ENCODE results near the gene N4BP3.
"Not testable (repeated sequence)": the region's sequence is repeated elsewhere in the genome, so short reads cannot be mapped to it uniquely, and the experiment has no call there.

The N4BP3 gene

DNA sequence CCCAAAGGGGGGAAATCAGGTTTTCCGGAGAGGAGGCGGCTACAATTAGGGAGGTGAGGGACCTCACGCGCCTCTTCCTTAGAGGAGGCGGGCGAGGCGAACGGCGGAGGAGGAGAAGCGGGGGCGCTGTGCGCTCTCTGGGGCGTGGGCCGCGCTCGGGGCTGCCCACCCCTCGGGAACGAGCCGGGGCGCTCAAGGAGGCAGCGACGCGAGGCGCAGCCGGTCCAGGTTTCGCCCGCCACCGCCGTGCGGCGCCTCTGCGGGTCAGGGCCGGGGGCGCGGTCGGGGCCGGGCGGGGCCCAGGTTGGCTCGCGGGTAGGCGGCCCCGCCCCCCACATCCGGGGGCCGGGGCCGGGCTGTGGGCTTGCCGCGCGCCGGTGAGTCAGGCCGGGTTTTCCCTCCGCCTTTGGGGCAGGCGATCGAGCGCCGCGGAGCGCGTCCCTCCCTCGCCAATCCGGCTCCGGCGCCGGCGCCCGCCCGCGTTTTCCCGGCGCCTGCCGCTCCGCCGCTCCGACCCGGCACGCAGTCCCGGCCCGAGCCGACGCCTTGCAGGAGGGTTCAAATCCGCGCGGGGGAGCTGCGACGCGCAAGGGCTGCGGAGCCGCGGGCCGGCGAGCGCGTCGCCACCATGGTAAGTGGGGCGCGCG lies at the start of gene N4BP3:
N4BP3 (plus strand) TSS at position 392 of the 647 bp plus-strand sequence. CDS start 6,052 bp downstream, outside the sequence.
- FAIRE-seq (no peak), DNase-seq (ENCODE audit: low spot score) (peak; percentile 31)

DNA sequence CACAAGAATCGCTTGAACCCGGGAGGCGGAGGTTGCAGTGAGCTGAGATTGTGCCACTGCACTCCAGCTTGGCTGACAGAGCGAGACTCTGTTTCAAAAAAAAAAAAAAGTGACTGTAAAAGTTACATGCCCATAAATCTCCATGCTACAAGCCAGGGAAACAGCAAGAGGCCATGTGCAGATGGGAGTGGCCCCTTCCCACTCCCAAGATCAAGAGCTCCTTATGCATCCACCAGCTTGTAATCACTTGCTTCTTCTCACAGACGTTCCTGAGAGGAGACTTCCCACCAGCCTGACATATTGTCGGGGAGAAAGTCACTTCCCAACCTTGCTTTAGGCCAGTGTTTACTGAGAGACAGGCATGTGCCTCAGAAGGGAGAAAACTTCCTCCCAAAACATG lies 45.6 kb upstream of the N4BP3 start:
- DNase-seq (ENCODE audit: low spot score) (no peak), FAIRE-seq (no peak)

GRCh38 chr5:178068293-178068692 lies 45.0 kb upstream of the N4BP3 start:
- DNase-seq (ENCODE audit: low spot score) (no peak), FAIRE-seq (no peak)

DNA sequence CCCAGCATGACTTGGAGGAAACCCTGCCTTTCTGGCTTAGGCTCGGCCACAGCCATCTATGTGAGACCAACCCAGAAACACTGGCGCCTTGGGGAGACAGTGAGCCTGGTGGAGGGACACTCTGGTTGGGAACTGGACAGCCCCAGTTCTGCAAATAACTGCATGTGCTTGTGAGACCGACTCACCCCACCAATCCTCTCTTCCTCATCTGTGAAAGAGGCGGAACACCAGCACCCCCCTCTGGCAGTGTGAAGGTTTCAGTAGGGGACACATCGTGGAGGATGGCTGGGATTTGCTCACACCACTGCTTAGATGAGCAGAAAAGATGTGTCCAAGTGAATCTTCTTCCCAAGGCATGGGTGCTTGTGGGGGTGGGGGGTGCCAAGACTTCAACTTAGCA lies 43.4 kb upstream of the N4BP3 start:
- no peak for FAIRE-seq

DNA sequence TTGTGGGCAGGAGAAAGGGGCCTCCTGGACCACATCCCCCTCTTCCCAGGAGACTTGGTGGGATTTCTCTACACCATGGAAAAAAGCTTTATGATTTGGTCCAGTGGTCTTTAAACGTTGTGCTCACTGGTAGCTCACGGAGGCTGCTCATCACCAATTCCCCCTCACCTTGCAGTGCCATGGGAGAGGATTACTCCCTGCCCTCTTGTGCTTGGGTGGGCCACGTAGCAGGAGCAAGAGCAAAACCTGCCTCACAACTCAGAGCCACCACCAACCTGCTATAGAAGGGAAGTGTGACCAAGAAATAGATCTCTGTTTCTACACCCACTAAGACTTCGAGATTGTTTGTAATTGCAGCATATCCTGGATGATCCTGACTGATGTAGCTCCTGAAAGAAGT lies 42.2 kb upstream of the N4BP3 start:
- FAIRE-seq (no peak), DNase-seq (ENCODE audit: low spot score) (no peak)

More for the DNA sequence above, 43.4 kb upstream of the N4BP3 start:
- DNase-seq (ENCODE audit: low spot score) = no peak

GRCh38 chr5:178072749-178073148 lies 40.6 kb upstream of the N4BP3 start:
- no peak for DNase-seq (ENCODE audit: low spot score)
- FAIRE-seq = no peak

DNA sequence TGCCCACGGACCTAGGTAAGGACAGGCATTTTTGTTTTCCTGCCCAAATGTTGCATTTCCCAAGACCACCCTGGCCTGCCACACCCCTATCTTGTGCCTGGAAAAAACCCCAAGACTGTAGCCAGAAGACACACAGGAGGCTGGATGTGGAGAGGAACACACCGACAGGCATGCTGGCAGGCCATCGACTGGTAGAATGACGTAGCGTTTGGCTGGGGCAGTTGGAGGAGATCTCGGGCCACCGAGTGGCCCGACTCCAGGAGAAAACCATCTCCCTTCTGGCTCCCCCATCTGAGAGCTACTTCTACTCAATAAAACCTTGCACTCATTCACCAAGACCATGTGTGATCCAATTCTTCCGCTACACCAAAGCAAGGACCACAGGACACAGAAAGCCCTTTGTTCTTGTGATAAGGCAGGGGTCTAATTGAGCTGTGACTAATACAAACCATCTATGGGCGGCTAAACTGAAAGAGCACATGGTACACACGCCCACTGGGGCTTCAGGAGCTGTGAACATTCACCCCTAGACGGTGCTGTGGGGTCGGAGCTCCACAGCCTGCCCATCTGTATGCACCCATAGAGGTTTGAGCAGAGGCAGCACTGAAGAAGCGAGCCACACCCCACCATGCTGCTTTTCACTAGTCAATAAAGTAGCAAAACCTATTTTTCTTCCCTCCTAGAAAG lies 38.9 kb upstream of the N4BP3 start:
- FAIRE-seq = no peak
- DNase-seq (ENCODE audit: low spot score) = no peak

DNA sequence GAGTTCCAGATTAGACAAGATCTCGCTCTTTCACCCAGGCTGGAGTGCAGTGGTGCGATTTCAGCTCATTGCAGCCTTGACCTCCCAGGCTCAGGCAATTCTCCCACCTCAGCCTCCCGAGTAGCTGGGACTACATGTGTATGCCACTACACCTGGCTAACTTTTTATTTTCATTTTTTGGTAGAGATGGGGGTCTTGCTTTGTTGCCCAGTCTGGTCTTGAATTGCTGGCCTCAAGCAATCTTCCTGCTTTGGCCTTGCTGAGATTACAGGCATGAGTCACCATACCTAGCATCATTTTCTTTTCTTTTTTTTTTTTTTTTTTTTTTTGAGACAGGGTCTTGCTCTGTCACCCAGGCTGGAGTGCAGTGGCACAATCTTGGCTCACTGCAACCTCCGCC lies 36.4 kb upstream of the N4BP3 start:
- DNase-seq (ENCODE audit: low spot score); FAIRE-seq: not testable (repeated sequence)

DNA sequence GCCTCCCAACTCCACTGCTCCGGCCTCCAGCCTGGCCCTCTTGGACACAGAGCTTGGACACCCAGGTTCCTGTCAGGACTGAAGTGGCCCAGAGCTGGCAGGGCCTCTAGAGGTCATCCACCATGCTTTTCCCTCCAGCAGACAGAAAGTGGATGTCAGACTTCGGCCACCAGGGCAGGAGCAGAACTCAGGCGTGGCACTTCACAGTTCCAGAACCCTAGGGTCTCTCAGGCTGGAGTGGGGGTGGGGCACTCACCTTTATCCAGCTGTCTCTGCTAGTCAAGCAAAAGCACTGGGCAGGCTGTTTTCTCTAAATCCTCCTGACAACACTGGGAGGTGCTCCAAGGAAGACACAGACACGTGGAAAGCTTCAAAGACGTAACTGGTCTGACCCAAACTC lies 35.6 kb upstream of the N4BP3 start:
- FAIRE-seq = no peak
- no peak for DNase-seq (ENCODE audit: low spot score)

GRCh38 chr5:178078197-178079010 lies 34.9 kb upstream of the N4BP3 start:
- DNase-seq (ENCODE audit: low spot score) = peak; percentile 87
- peak; percentile 86 for FAIRE-seq

DNA sequence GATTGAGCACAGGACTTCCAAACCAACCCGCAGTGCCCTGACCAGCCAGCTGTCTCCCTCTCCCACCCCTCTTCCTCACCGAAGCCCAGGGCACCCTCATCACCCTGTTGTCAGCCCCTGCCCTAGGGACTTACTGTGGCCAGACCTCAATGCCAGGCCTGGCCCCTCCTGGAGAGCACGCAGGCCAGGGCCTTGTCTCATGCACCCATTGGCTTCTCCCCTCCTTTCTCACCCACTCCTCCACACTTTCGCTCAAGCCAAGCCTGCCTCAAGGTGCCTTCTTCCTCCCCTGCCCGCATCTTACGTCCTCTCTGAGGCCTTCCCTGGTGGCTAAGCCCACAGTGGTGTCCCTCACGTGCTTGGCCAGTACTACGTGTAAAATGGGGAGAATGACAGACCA lies 33.3 kb upstream of the N4BP3 start:
- FAIRE-seq (no peak), DNase-seq (ENCODE audit: low spot score) (no peak)

DNA sequence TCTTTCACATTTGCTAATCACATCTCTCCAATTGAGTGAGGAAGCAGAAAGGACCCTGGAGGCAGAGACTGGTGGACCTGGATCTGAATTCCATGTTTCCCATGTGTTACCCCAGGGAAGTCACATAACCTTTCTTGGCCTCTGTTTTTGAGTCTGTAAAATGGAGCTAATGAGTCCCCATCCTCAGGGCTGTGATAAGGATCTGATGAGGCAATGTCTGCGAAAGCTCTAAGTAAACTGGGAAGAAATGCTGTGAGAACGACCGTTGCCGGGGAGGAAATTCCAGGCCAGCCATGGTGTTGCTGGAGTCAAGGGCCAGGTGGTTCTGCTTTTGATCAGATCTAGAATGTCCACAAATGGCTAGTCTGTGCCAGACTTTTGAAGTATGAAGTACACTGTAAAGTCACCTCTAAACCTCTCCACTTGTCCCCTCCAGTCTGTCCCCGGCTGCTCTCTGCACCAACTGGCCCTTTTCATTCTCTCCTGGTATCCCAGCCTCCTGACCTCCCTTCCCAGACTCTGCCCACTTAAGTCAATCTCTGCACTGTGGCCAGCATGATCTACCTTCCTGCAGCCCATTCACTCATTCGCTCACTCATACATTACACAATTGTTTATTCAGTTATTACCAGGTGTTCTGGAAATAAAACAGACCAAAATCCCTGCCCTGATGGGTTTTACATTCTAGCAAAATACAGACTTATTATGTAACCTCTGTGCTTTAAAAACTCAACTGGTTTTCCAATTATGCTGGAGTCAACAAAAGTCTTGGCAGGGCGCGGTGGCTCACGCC lies 32.5 kb upstream of the N4BP3 start:
- no peak for FAIRE-seq

DNA sequence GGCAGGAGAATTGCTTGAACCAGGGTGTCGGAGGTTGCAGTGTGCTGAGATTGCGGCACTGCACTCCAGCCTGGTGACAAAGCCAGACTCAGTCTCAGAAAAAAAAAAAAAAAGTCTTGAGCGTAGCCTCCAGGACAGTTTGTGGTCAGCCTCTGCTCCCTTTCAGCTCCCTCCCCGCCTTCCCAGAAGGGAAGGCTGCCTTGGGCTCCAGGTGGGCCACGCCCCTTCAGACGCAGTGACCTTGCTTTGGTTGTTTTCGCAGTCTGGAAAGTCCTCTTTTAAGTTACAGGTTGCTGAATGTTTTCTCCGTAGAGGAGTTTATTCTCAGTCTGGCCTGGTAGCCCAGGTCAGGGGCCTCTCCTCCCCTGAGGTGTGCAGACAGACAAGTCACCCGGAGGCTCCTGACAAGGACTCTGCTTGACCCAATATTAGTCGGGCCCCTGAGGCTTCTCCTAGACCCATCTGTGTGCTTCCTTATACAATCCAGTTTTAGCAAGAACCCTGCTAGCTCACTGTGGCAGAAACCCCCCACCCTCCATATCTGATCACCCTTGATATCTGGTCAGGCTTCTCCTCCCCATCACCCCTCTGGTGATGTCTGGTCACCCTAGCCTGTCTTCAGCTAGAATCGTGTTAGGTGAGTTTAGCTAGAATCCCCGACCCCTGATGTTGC lies 31.6 kb upstream of the N4BP3 start:
- FAIRE-seq (no peak), DNase-seq (ENCODE audit: low spot score) (no peak)

More for the DNA sequence above, 32.5 kb upstream of the N4BP3 start:
- no peak for DNase-seq (ENCODE audit: low spot score)

GRCh38 chr5:178083922-178084321 lies 29.4 kb upstream of the N4BP3 start:
- FAIRE-seq = no peak
- DNase-seq (ENCODE audit: low spot score) = no peak

DNA sequence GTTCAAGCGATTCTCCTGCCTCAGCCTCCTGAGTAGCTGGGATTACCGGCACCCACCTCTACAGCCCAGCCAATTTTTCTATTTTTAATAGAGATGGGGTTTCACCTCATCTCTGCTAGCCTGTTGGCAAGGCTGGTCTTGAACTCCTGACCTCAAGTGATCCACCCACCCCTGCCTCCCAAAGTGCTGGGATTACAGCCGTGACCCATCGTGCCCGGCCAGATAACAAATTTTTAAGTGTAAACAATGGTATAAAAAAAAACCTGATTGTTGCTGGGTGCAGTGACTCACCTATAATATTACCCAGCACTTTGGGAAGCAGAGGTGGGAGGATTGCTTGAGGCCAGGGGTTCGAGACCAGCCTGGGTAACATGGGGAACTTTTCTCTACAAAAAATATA lies 28.0 kb upstream of the N4BP3 start:
- no peak for DNase-seq (ENCODE audit: low spot score)
- FAIRE-seq = no peak

GRCh38 chr5:178086266-178086665 lies 27.1 kb upstream of the N4BP3 start:
- DNase-seq (ENCODE audit: low spot score) (no peak), FAIRE-seq (no peak)

- not testable (repeated sequence) for DNase-seq (ENCODE audit: low spot score); FAIRE-seq
Observed at GRCh38 chr5:178087199-178087598, 26.1 kb upstream of the N4BP3 start.

DNA sequence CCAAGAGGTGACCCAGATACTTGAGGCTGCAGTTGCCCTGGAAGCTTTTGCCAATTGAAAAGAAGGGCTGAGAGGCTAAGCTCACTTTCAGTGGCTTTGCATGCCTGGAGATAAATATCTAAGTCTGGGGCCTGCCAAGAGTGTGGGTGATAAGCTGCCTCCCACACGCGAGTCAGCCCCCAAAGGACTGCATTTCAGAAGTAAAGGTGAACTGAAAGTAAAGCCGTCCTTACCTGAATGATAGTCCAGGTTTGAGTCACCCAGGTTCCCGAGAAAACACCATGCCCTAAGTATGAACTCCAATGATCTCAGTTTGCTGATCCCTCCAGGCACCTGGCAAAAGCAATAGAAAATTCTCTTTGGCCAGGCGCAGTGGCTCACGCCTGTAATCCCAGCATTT lies 22.5 kb upstream of the N4BP3 start:
- DNase-seq (ENCODE audit: low spot score) (no peak), FAIRE-seq (no peak)

DNA sequence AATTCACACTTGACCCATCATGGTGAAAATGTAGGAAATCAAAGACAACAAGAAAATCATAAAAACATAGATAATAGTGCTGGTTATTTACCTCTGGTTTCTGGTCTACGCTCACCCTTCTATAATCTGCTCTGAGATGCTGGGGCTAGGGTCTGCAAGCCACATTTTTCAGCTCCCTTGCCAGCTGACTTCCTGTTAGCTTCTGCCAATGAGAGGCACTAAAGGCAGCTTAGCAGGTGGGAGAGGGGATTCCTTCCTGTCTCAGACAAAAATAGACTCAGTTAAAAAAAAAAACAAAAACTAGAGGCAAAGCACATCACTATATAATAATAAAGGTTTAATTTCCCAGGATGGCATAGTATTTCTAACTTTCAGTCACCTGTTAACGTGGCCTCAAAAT lies 20.2 kb upstream of the N4BP3 start:
- DNase-seq (ENCODE audit: low spot score) (no peak), FAIRE-seq (no peak)

GRCh38 chr5:178094345-178094744 lies 19.0 kb upstream of the N4BP3 start:
- no peak for DNase-seq (ENCODE audit: low spot score)
- no peak for FAIRE-seq

GRCh38 chr5:178098685-178099084 lies 14.6 kb upstream of the N4BP3 start:
- DNase-seq (ENCODE audit: low spot score) = no peak
- no peak for FAIRE-seq
